ENCODE results near the gene SMCHD1. TPM values are rescaled to one million over a fixed set of nuclear protein-coding genes. Genes with fewer than 3 reads are reported as not detected.
"Not testable (repeated sequence)": the region's sequence is repeated elsewhere in the genome, so short reads cannot be mapped to it uniquely, and the experiment has no call there.

Gene SMCHD1
- total RNA-seq, 1 donor from 2014 or later = 98.6 TPM

DNA sequence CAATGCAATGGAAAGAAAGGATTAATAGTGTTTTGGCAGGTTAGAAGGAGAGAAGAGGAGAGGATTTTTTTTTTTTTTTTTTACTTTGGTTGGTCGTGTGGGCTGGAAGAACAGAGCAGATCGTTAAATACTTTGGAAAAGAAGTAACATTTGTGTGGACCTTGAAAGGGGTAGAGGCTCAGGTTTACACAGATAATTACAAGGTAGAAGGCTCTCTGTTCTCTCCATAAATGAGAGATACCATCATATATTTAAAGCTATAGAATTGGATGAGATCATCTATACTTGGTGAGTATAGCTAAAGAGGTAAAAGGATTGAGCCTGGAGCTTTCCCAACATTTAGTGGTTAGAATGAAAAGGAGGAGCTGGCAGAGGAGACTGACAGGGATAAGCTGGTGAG, 49.0 kb downstream of the SMCHD1 start:
- Mint-ChIP-seq H3K4me3 (no peak overlapping the region), H3K27me3 (ENCODE audit: insufficient read depth) (no peaks in the 10 kb centered on the region), H3K4me1 (ENCODE audit: low read depth) (peaks cover 24% of the 10 kb centered on the region), H3K36me3 (ENCODE audit: low read depth) (peaks cover 49% of the 10 kb centered on the region), H3K27ac (peak overlapping the region; percentile 1), H3K9me3 (no peaks in the 10 kb centered on the region)
- intact Hi-C loops (cut with micrococcal nuclease) = loop anchor here (2.0 kb wide), 1 partner anchor 14 kb away; no protein-coding TSS in a partner anchor
- no peak for DNase-seq (ENCODE audit: low spot score)

DNA sequence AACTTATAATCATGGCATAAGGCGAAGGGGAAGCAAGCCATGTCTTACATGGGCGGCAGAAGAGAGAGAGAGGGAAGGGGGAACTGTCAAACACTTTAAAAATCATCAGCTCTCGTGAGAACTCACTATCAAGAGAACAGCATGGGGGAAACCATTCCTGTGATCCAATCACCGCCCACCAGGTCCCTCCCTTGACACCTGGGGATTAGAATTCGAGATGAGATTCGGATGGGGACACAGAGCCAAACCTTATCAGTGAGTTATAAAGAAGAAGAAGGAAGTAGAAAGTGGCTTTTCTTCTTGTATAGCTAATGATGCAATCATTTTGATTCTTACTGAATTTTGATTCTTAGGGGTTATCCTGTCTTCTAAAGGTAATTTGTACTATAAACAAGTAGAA, 51.4 kb downstream of the SMCHD1 start:
- peak overlapping the region; percentile 60 for H3K27ac Mint-ChIP-seq
- H3K9me3 Mint-ChIP-seq = no peaks in the 10 kb centered on the region
- H3K4me1 Mint-ChIP-seq (ENCODE audit: low read depth) = peaks cover 31% of the 10 kb centered on the region
- DNase-seq (ENCODE audit: low spot score) = no peak
- no peaks in the 10 kb centered on the region for H3K27me3 Mint-ChIP-seq (ENCODE audit: insufficient read depth)
- H3K36me3 Mint-ChIP-seq (ENCODE audit: low read depth) = peaks cover 55% of the 10 kb centered on the region
- no peak overlapping the region for H3K4me3 Mint-ChIP-seq
- intact Hi-C loops (cut with micrococcal nuclease) = no loop called here

DNA sequence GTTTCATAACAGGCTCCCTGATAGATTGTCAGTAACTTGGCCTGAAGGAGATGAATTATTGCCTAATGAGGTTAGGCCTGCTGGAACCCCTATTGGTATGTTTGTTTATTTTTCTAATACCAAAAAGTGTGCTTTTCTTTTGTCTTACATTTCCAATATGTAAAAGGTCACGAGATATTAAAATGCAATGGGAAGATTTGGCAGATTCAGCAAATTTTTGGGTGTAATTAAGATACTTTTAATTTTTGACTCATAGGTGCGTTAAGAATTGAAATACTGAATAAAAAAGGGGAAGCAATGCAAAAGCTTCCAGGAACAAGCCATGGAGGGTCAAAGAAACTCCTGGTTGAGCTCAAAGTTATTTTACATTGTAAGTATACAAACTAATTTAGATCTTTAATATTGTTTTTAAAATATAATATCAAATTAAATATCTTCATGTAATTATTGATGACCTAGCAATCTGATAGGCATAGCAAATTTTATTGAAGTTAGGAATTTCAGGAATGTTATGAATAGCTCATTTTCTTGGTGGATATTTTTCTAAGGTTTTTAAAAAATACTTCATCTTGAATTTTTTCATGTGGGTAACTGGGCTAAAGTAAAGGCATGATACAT, 52.1 kb downstream of the SMCHD1 start:
- Mint-ChIP-seq H3K9me3 (no peaks in the 10 kb centered on the region), H3K27ac (no peak overlapping the region), H3K36me3 (ENCODE audit: low read depth) (peaks cover 60% of the 10 kb centered on the region), H3K4me3 (no peak overlapping the region), H3K4me1 (ENCODE audit: low read depth) (peaks cover 38% of the 10 kb centered on the region), H3K27me3 (ENCODE audit: insufficient read depth) (no peaks in the 10 kb centered on the region)
- intact Hi-C loops (cut with micrococcal nuclease) = no loop called here
- DNase-seq (ENCODE audit: low spot score) = no peak

DNA sequence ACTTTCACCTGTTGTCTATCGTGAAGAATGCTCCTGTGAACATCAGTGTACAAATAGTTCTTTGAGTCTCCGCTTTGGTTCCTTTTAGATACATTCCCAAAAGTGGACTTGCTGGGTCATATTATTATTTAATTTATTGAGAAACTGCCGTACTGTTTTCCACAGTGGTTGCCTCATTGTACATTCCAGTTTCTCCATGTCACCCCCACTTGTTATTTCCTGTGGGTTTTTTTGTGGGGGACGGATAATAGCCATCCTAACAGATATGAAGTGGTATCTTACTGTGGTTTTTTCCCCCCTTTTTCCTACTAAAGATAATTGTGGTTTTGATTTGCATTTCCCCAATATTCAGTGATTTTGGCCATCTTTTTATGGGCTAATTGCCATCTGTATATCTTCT, 53.8 kb downstream of the SMCHD1 start:
- Mint-ChIP-seq H3K9me3 (no peaks in the 10 kb centered on the region), H3K27me3 (ENCODE audit: insufficient read depth) (no peaks in the 10 kb centered on the region), H3K27ac (no peak overlapping the region), H3K4me3 (no peak overlapping the region), H3K36me3 (ENCODE audit: low read depth) (peaks cover 62% of the 10 kb centered on the region), H3K4me1 (ENCODE audit: low read depth) (peaks cover 45% of the 10 kb centered on the region)
- intact Hi-C loops (cut with micrococcal nuclease) = no loop called here
- DNase-seq (ENCODE audit: low spot score) = no peak

DNA sequence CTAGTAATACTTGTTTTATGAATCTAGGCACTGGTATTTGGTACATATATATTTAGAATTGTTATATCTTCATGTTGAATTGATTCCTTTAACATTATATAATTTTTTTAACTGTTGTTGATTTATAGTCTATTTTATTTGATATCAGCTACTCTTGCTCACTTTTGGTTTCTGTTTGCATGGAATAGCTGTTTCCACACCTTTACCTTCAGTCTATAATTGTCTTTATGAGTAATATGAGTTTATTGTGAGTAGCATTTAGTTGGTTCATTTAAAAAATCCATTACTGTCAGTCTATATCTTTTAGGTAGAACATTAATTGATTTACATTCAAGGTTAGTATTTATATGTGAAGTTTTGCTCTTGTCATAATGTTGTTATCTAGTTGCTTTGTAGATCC, 58.6 kb downstream of the SMCHD1 start:
- Mint-ChIP-seq H3K27ac (peak overlapping the region; percentile 46), H3K4me3 (no peak overlapping the region), H3K27me3 (ENCODE audit: insufficient read depth) (no peaks in the 10 kb centered on the region), H3K9me3 (no peaks in the 10 kb centered on the region), H3K36me3 (ENCODE audit: low read depth) (peaks cover 61% of the 10 kb centered on the region), H3K4me1 (ENCODE audit: low read depth) (peaks cover 47% of the 10 kb centered on the region)
- no peak for DNase-seq (ENCODE audit: low spot score)
- intact Hi-C loops (cut with micrococcal nuclease) = loop anchor here (2.0 kb wide), 1 partner anchor 17 kb away; no protein-coding TSS in a partner anchor

DNA sequence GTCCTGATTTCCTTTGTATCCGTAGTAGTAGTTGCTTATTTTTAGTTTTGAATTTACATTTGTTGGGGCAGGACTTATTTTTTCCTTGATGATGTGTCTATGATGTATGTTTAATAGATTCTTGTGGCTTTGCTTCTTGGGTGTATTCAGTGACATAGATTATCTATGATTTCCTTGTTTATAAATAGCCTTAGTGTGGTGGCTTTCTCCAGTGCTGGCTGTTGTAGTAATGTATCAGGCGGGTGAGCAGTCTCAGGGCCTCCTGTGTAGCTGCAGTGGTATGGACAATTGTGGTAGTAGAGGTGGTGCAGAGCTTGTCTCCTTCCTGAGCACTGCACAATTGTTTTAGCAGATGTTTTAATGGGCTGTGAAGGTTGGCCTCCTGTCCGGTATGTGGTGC, 60.5 kb downstream of the SMCHD1 start:
- H3K27ac Mint-ChIP-seq = peak overlapping the region; percentile 15
- peaks cover 60% of the 10 kb centered on the region for H3K36me3 Mint-ChIP-seq (ENCODE audit: low read depth)
- no peaks in the 10 kb centered on the region for H3K27me3 Mint-ChIP-seq (ENCODE audit: insufficient read depth)
- H3K4me3 Mint-ChIP-seq = no peak overlapping the region
- no peak for DNase-seq (ENCODE audit: low spot score)
- H3K9me3 Mint-ChIP-seq = no peaks in the 10 kb centered on the region
- intact Hi-C loops (cut with micrococcal nuclease) = loop anchor here (2.0 kb wide), 1 partner anchor 19 kb away; no protein-coding TSS in a partner anchor
- peaks cover 43% of the 10 kb centered on the region for H3K4me1 Mint-ChIP-seq (ENCODE audit: low read depth)

DNA sequence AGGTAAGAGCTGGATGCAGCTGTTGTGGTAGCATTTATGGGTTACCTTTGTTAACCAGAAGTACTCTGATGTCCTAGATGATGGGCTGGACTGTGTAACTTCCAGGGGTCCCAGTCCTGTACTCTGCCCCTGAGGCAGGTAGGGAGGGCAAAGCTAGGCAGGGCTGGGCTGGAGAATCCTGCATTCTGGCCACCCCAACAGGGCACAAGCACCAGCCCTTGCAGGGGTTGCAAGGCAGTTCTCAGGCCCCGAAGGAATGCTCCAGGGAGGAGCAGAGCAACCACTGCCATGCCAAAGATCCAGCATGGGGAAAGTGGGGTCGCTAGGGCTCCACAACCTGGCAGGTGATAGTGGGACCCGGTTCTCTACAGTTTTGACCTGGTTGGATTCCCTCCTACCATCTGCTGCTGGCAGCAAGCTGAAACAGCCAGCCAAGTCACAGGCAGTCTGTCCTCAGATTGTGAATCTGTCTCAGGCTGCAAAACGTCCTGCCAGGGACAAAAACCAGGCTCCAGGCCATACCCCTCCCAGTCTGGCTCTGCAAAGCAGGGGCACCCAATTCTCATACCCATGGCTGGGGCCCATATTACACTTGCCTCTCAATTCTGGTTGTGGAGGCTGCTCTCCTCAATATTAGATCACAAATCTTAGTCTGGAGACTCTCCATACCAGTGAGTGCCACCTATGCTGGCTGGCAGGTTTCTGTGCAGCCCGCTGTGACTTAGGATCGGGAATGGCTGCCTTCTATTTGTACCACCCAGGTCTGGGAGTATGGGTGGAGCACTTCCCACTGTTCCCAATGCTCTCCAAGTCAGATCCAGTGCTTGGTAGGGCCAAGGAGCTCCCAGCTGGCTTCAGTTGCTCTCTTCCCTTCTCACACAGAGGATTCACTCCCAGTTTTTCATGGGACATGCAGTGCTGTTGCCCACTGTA, 61.1 kb downstream of the SMCHD1 start:
- Mint-ChIP-seq H3K27ac (no peak overlapping the region), H3K9me3 (no peaks in the 10 kb centered on the region), H3K4me3 (no peak overlapping the region), H3K4me1 (ENCODE audit: low read depth) (peaks cover 49% of the 10 kb centered on the region), H3K36me3 (ENCODE audit: low read depth) (peaks cover 62% of the 10 kb centered on the region), H3K27me3 (ENCODE audit: insufficient read depth) (no peaks in the 10 kb centered on the region)
- DNase-seq (ENCODE audit: low spot score) = no peak
- intact Hi-C loops (cut with micrococcal nuclease) = no loop called here

DNA sequence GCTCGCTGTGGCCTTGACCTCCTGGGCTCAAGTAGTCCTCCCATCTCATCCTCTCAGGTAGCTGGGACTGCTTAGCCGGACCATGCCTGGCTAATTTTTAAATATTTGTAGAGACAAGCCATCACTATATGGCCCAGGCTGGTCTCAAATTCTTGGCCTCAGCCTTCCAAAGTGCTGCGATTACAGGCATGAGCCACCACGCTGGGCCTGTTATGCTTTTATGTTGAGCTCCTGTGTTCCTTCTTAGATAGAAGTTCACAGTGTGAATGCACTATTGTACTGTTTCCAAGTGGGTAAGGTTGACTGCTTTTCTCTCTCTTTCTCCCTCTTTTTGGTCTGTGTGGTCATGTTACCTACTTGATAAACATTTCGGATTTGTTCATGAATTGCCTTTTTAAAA, 61.9 kb downstream of the SMCHD1 start:
- intact Hi-C loops (cut with micrococcal nuclease) = no loop called here
- Mint-ChIP-seq H3K9me3 (no peaks in the 10 kb centered on the region), H3K27me3 (ENCODE audit: insufficient read depth) (no peaks in the 10 kb centered on the region), H3K4me3 (no peak overlapping the region), H3K4me1 (ENCODE audit: low read depth) (peaks cover 44% of the 10 kb centered on the region), H3K36me3 (ENCODE audit: low read depth) (peaks cover 56% of the 10 kb centered on the region), H3K27ac (no peak overlapping the region)
- no peak for DNase-seq (ENCODE audit: low spot score)

DNA sequence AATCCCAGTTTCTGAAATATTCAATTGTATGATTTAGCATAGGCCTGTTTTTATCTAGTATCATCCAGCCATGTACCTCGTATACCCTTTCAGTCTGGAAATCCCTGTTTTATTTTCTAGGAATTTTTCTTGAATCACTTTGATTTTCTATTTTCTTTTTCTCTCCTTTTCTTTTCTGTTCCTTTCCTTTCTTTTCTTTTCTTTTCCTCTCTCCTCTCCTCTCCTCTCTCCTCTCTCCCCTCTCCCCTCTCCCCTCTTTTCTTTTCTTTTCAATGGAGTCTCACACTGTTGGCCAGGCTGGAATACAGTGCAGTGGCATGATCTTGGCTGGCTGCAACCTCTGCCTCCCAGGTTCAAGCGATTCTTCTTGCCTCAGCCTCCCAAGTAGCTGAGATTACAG, 63.5 kb downstream of the SMCHD1 start:
- Mint-ChIP-seq H3K36me3 (ENCODE audit: low read depth) (peaks cover 57% of the 10 kb centered on the region), H3K27me3 (ENCODE audit: insufficient read depth) (no peaks in the 10 kb centered on the region), H3K4me3 (no peak overlapping the region), H3K9me3 (no peaks in the 10 kb centered on the region), H3K4me1 (ENCODE audit: low read depth) (peaks cover 45% of the 10 kb centered on the region), H3K27ac (peak overlapping the region; percentile 56)
- no peak for DNase-seq (ENCODE audit: low spot score)
- intact Hi-C loops (cut with micrococcal nuclease) = no loop called here

DNA sequence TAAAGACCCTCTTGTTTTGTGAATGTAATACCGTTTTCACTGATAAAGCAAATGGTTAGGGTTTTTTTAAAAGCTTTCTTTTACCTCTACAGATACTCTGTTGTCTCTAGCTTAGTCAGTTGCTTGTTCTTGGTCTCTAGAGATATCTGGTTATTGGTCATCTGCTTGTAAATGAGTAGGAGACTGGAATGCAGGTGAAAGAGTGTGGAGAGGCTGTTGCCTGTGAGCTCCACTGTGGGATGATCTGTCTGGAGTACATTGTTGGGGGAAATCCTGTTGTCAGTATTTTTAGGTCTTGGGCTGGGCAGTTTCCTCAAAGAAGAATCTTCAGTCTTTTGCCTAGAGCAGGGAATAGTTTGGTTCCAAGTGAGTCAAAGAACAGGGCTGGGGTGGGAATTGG, 67.7 kb downstream of the SMCHD1 start:
- peaks cover 49% of the 10 kb centered on the region for H3K36me3 Mint-ChIP-seq (ENCODE audit: low read depth)

DNA sequence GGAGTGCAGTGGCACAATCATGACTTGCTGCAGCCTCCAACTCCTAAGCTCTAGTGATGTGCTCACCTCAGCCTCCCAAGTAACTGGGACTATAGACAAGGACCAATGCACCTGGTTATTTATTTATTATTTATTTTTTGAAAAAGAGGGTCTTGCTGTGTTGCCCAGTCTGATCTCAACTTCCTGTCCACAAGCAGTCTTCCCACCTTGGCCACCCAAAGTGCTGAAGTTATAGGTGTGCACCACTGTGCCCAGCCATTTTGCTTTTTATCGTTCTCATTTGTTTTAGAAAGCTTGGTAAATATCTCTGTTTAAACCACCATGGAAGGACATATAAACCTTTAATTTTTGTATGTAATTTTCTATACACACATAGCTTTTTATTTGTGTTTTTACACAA, 74.2 kb downstream of the SMCHD1 start:
- Mint-ChIP-seq H3K36me3 (ENCODE audit: low read depth) (peaks cover 52% of the 10 kb centered on the region), H3K27ac (no peak overlapping the region), H3K27me3 (ENCODE audit: insufficient read depth) (no peaks in the 10 kb centered on the region), H3K4me1 (ENCODE audit: low read depth) (peaks cover 21% of the 10 kb centered on the region), H3K4me3 (no peak overlapping the region), H3K9me3 (no peaks in the 10 kb centered on the region)
- intact Hi-C loops (cut with micrococcal nuclease) = loop anchor here (5.0 kb wide), 2 partner anchors 33 to 37 kb away; no protein-coding TSS in a partner anchor
- DNase-seq (ENCODE audit: low spot score) = no peak

More for the DNA sequence above, 67.7 kb downstream of the SMCHD1 start:
- Mint-ChIP-seq H3K4me1 (ENCODE audit: low read depth) (peaks cover 45% of the 10 kb centered on the region), H3K4me3 (no peak overlapping the region), H3K27me3 (ENCODE audit: insufficient read depth) (no peaks in the 10 kb centered on the region), H3K9me3 (no peaks in the 10 kb centered on the region), H3K27ac (peak overlapping the region; percentile 55)
- no peak for DNase-seq (ENCODE audit: low spot score)
- intact Hi-C loops (cut with micrococcal nuclease) = no loop called here

DNA sequence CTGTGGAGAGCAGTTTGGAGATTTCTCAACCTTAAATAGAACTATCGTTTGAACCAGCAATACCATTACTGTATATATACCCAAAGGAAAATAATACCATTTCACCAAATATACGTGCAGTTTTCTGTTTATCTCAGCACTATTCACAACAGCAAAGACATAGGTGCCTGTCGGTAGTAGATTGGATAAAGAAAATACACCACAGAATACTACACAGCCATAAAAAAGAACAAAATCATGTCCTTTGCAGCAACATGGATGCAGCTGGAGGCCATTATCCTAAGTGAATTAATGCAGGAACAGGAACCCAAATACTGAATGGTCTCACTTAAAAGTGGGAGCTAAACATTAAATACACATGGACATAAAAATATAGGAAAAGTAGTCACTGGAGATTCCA, 81.3 kb downstream of the SMCHD1 start:
- Mint-ChIP-seq H3K27ac (no peak overlapping the region), H3K4me3 (no peak overlapping the region), H3K9me3 (no peaks in the 10 kb centered on the region), H3K4me1 (ENCODE audit: low read depth) (peaks cover 8% of the 10 kb centered on the region), H3K36me3 (ENCODE audit: low read depth) (peaks cover 73% of the 10 kb centered on the region), H3K27me3 (ENCODE audit: insufficient read depth) (no peaks in the 10 kb centered on the region)
- no peak for DNase-seq (ENCODE audit: low spot score)
- intact Hi-C loops (cut with micrococcal nuclease) = loop anchor here (5.0 kb wide), 1 partner anchor 45 kb away; no protein-coding TSS in a partner anchor

DNA sequence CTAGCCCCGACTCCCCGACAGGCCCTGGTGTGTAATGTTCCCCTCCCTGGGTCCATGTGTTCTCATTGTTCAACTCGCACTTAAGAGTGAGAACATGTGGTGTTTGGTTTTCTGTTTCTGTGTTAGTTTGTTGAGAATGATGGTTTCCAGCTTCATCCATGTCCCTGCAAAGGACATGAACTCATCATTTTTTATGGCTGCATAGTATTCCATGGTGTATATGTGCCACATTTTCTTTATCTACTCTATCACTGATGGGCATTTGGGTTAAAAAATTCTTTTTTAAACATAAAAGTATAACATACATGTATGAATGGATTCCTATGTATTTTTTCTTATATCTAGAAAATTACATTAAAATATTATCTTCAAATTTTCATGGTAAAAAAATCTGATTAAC, 84.6 kb downstream of the SMCHD1 start:
- H3K27me3 Mint-ChIP-seq (ENCODE audit: insufficient read depth); H3K9me3 Mint-ChIP-seq; H3K27ac Mint-ChIP-seq; H3K4me3 Mint-ChIP-seq; intact Hi-C loops (cut with micrococcal nuclease); DNase-seq (ENCODE audit: low spot score); H3K4me1 Mint-ChIP-seq (ENCODE audit: low read depth): not testable (repeated sequence)
- H3K36me3 Mint-ChIP-seq (ENCODE audit: low read depth) = peaks cover 68% of the 10 kb centered on the region

Measured in activated T-helper 1 cell treated with anti-CD3 and anti-CD28 coated beads, Interleukin-12 subunit alpha, Interleukin-12 subunit beta, Interleukin-2, Interleukin-4 antibody, amounts not matched to agents 30 ng/mL and 10 ng/mL and 1 ng/mL, durations not matched to agents 14 hours and 24 hours and 36 hours (primary cell).